ENCODE data around the gene CTTNBP2. TPM values are rescaled to one million over a fixed set of nuclear protein-coding genes. Genes with fewer than 3 reads are reported as not detected.

CTTNBP2 gene
- polyA plus RNA-seq (ENCODE audit: insufficient read length in 3 of 3), result 10 to 100 TPM; 28.7 to 33.5 (median 32.1) TPM

DNA sequence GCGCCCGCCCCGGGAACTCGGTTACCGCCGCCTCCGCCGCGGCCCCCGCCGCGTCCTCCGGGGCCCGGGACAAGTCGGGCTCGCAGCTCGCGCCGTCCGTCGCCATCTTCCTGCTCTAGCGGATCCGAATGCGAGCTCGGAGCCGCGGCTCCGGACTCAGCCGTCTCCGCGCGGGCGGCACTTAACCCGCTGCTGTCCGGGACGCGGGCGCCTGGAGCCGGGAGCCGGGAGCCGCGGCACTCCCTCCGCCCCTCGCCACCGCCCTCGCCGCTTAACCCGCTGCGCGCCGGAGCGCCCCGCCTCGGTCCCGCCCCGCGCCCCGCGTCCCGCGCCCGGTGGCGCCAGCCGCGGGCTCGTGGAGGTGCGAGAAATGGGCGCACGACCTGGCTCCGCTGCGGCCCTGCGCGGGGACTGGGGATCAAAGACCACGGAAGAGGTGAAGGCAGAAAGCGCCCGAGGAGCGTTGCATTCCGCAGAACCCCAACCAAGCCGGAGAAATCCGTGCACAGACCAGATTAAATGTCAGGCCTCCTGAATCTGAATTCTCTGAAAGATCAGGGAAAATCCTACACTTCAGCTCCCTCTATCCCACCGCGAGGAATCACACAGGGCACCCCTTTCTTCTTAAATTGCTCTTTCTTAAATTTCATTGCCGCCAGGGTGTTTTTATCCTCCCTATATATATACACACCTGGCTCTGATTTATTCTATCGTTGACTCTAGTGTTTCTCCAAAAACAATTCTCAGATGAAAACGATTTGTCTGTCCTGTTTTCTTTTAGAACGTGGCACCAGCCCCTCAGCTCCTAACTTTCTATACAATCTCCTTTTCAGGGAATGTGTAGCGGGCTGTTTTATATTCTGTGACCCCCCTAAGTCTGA is at the start of gene CTTNBP2:
TSS of gene CTTNBP2 (minus strand) at position 132 of the 881 bp plus-strand sequence. CDS start at position 106, 26 bp downstream.
- DNase-seq (ENCODE audit: low read depth in 3 of 3, low spot score in 2 of 3), result peak in 1 of 3 donors; percentile 29

- DNase-seq (ENCODE audit: low read depth in 3 of 3, low spot score in 2 of 3), result no peak
Measured at GRCh38 chr7:117916309-117916708, 43.1 kb upstream of the CTTNBP2 start.

GRCh38 chr7:117912421-117912820 is 39.2 kb upstream of the CTTNBP2 start:
- DNase-seq (ENCODE audit: low read depth in 3 of 3, low spot score in 2 of 3), result no peak

DNA sequence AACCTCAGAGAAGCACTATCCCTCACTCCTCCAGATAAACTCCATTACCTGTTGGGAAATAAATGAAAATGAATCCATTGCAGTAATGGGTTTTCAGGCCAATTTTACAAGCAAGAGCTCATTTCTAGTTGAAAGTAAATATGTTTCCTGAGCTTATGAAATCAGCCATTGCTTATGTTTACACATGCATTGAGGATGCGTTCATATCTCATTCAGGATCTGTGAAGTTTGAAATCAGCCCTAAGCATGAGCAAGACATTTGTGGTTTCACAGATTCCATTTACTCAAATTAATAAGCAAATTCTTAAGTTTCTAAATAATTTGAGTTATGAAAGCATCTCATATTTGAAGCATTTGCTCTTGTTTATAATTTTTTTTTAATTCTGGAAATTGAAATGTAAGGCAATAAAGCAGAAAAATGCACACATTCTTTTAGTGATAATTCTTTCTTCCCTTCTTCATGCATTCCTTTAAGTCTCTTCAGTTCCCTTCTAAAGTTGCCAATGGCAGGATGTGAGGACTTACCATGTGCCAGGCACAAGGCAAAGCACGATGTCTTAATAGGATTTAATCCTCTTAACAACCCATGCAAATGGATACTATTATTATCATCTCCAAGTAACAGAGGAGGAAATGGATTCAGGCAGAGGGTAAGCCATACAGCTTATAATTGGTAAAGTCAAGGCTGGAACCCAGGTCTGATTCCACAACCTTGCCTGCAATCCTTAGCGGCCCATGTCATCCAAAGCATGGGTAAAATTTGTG is 35.0 kb upstream of the CTTNBP2 start:
- DNase-seq (ENCODE audit: low read depth in 3 of 3, low spot score in 2 of 3), result no peak

DNA sequence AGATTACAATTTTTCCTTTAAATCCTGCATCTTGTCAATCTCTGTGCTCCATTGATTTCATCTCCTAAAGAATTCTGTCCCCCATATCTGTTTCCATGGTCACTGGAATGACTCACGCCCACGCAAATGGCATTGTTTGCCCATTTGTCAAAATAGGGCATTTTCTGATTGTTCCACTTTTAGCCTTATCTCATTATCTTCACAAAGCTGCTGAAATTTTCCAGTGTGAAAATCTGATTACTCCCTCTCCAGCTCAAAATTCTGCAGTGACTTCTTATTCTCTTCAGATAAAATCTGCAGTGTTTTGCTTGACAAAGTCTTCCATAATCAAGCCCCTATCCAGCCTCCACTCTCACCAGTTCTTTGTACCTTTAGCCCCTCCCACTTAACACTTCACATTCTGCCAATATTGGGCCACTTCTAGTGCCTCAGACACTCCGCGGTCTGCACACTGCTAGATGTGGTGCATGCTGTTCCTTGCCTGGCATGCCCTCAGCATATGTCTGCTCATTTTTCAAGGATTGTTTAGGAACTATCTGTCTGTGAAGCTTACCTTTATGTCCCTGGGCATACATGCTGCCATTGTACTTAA is 33.9 kb upstream of the CTTNBP2 start:
- no peak for DNase-seq (ENCODE audit: low read depth in 3 of 3, low spot score in 2 of 3)

GRCh38 chr7:117902314-117902889 is 29.2 kb upstream of the CTTNBP2 start:
- no peak for DNase-seq (ENCODE audit: low read depth in 3 of 3, low spot score in 2 of 3)

DNA sequence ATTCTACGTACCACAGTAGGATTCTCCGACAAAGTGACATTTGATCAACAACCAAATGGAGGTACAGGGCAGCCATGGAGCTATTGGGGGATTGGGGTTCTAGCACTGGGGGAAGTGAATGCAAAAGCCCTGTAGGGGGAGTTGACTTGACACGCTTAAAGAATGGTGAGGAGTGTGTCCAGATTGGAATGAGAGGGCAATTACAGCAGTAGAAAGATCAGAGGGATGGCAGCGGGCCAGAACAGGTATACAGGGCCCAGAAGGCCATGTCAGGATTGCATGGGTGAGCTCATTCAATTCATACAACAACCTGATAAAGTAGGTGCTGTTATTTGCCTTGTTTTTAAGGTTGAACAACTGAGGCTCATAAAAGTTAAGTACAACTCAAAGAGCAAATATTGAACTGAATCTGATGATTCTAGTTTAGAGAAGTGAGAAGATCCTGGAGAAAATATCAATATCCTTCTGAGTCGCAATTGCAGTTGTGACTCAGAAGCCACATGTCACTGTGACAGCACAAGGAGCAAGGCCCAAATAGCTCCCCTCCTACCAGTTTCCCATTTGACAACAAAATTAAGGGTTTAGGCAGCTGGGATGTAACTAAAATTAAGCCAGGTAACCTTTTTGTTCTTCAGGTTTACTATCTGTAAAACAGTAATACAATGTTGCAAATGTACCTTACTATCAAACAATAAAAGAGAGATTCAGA is 28.0 kb upstream of the CTTNBP2 start:
- DNase-seq (ENCODE audit: low read depth in 3 of 3, low spot score in 2 of 3), result no peak

DNA sequence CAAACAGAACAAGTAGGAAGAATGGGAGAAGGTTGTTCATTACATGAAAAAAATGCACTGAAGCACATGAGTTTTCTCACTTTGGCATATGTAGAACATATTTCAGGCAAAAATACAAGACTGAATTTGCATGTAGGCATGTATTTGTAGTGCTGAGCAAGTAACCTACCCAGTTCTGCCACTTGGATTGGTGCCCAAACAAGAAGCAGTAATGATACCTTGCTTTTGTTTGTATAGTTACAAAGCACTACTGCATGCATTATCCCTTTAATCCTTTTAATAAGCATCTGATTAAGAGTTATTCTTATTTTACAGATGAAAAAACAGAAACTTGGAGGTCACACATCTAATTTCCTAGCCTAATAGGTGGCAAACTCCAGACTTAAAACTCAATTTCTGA is 23.1 kb upstream of the CTTNBP2 start:
- DNase-seq (ENCODE audit: low read depth in 3 of 3, low spot score in 2 of 3), result no peak

DNA sequence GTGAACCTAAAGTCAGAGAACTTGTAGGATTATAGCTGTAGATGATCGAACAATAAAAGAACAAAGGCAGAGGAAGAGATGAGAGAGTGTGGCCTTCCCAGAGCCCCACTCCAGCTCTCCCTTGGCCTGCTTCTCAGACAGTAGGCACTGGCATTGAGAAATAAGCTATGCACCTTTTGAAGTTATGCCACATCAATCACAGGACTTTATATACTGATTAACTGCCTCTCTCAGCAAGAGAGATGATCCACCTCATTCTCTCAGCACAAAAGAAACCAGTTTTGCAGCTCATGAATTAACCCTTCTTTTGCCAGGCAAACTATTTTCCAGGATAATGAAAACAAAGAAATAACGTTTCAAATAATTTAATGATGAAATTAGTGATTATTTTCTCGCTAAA is 22.0 kb upstream of the CTTNBP2 start:
- DNase-seq (ENCODE audit: low read depth in 3 of 3, low spot score in 2 of 3), result peak in 1 of 3 donors; percentile 19

GRCh38 chr7:117894037-117894436 is 20.8 kb upstream of the CTTNBP2 start:
- no peak for DNase-seq (ENCODE audit: low read depth in 3 of 3, low spot score in 2 of 3)

DNA sequence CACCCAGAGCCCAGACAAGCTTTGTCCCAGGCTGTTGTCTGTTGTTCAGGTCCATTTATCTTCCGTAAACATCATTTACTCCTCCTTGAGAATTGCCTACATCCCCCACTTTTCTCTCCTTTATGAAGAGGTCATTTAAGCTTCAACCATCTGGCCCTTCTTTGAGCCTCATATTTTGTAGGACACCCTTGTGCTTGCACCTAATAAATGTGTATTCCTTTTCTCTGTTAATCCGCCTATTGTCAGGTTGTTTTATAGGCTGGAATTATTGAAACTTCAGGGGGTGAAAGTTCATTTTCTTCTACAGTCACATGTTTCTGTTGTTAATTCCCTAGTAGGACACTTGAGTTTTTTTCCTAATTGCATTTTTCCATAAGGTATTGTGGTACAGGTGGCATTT is 19.6 kb upstream of the CTTNBP2 start:
- DNase-seq (ENCODE audit: low read depth in 3 of 3, low spot score in 2 of 3), result no peak

- no peak for DNase-seq (ENCODE audit: low read depth in 3 of 3, low spot score in 2 of 3)
Measured at GRCh38 chr7:117889611-117890010, 16.4 kb upstream of the CTTNBP2 start.

DNA sequence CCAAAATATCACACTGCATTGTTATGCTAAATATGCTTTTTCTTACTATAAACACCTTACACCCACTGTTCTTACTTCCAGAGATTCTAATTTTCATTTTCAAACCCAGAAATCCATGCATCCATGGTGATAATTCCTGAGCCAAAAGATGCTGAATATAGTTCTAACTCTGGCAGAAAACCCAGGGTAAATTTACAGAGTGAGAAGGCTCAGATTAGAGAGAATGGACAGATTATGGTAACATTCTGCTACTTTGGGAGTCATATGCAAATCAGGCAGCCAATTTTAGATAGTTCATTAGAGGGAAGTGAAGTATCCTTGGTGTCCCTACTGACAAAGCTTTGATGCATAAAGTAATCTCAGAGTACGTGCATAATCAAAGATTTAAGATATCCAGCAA is 15.4 kb upstream of the CTTNBP2 start:
- no peak for DNase-seq (ENCODE audit: low read depth in 3 of 3, low spot score in 2 of 3)

DNA sequence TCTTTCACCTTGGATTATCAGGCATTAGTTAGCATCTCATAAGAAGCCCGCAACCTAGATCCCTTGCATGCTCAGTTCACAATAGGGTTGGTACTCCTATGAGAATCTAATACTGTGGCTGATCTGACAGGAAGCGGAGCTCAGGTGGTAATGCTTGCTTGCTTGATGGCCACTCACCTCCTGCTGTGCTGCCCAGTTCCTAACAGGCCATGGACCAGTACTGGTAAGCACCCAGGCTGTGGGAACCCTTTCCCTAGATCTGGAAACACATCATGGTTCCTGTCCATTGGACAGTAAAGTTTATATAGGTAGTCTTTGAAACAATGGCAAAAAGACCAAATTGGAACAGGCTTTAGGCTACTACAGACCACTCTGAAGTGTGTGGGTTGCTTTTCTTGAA is 9.4 kb upstream of the CTTNBP2 start:
- no peak for DNase-seq (ENCODE audit: low read depth in 3 of 3, low spot score in 2 of 3)

GRCh38 chr7:117876761-117877160 is 3.5 kb upstream of the CTTNBP2 start:
- no peak for DNase-seq (ENCODE audit: low read depth in 3 of 3, low spot score in 2 of 3)

DNA sequence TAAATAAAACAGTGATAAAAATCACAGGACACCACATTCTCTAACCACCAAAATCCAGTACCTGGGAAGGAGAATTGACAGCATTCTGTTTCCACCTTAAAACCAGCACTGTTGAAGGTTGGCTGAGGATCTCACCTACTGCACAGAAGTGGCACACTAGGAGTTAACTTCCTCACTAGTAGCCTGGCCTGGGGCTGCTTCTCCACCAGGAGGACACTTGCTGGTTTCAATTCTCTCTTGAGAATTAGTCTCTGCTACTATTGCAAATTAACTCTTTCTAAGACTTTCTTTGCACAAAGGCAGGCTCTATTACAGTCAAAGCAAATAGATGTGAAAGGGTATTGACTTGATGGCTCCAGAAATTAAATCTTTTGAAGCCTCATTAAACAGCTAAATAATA is 2.3 kb upstream of the CTTNBP2 start:
- DNase-seq (ENCODE audit: low read depth in 3 of 3, low spot score in 2 of 3), result no peak

DNA sequence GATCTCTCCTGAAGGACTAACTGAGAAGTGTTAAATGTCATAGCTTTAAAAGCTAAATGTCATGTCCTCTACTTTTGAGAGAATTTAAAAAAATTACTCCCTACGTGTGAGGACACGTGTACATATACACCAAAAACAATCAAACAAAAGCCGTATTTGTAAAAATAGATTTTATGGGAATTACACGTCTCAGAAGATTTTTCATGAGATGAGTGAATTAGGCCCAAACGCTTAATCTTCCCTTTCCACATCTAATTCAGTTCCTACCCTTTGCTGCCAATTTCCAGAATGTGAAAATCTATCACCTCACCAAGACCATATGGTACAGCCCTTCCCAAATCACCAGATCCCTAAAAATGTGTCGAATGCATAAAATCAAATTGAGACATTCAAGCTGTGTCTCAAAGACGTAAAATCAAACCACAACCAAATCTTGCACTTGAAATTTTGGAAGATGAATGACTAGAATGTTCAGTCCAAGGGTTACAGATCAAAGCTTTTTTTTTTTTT is 1.0 kb upstream of the CTTNBP2 start:
- no peak for DNase-seq (ENCODE audit: low read depth in 3 of 3, low spot score in 2 of 3)

- peak in 1 of 3 donors; percentile 30 for DNase-seq (ENCODE audit: low read depth in 3 of 3, low spot score in 2 of 3)
Measured at GRCh38 chr7:117872561-117873309, 506 bp downstream of the CTTNBP2 start.

GRCh38 chr7:117871778-117872538 is 1.3 kb downstream of the CTTNBP2 start:
- no peak for DNase-seq (ENCODE audit: low read depth in 3 of 3, low spot score in 2 of 3)
